HepG2 (cell line): ENCODE measurements around the gene CBLN3. TPM values are rescaled to one million over a fixed set of nuclear protein-coding genes. Genes with fewer than 3 reads are reported as not detected.

ENCODE experiments used
- ASH2L ChIP-seq: fragments of 300-600, 200-600 bp; sonication (generic); IDR thresholded peaks from 2 replicates; pipeline ENCODE4 v1.7.0; 2017; ENCODE audit warnings: low read depth, mild to moderate bottlenecking, moderate library complexity, mixed read lengths, low read length; ENCODE audit not compliant: insufficient read length
- CHD4 ChIP-seq: fragments of 200-600 bp; sonication (generic); IDR thresholded peaks from 2 replicates; pipeline ENCODE4 v1.7.0; 2017; ENCODE audit warnings: mild to moderate bottlenecking, low read length, borderline replicate concordance
- EHMT2 ChIP-seq: fragments of 200-600 bp; sonication (generic); IDR thresholded peaks from 2 replicates; pipeline ENCODE4 v1.7.0; 2017; ENCODE audit warnings: antibody characterized with exemption, low read depth, low read length, borderline replicate concordance
- GABPA ChIP-seq, 2 experiments: IDR thresholded peaks; 2 replicates each; pipeline ENCODE4 v1.6.1; 2011 to 2016; ENCODE audit warnings: low read depth in 2 of 2, low read length in 1 of 2, missing biosample characterization in 1 of 2, missing genetic modification characterization in 1 of 2
- GATAD2A ChIP-seq: IDR thresholded peaks from 2 replicates; pipeline ENCODE4 v1.6.1; 2016
- GTF2F1 ChIP-seq: fragments of 150-350 bp; IDR thresholded peaks from 2 replicates; pipeline ENCODE4 v1.6.1; 2014; ENCODE audit warnings: low read length
- MYNN ChIP-seq: sonication (generic); formaldehyde crosslinking; IDR thresholded peaks from 2 replicates; pipeline ENCODE4 v1.4.0; 2020; ENCODE audit warnings: mild to moderate bottlenecking, low read depth, missing genetic modification reagents
- POGZ ChIP-seq: sonication (generic); formaldehyde crosslinking; IDR thresholded peaks from 2 replicates; pipeline ENCODE4 v1.4.0; 2020; ENCODE audit warnings: mild to moderate bottlenecking, missing genetic modification reagents
- SKIL ChIP-seq: sonication (generic); formaldehyde crosslinking; IDR thresholded peaks from 2 replicates; pipeline ENCODE4 v1.8.0; 2022; ENCODE audit warnings: missing genetic modification reagents, mild to moderate bottlenecking, moderate library complexity, borderline replicate concordance
- SMAD3 ChIP-seq: sonication (generic); formaldehyde crosslinking; IDR thresholded peaks from 2 replicates; pipeline ENCODE4 v1.4.0; 2020; ENCODE audit warnings: missing genetic modification reagents
- SPEN ChIP-seq: sonication (generic); formaldehyde crosslinking; IDR thresholded peaks from 2 replicates; pipeline ENCODE4 v1.5.1; 2020; ENCODE audit warnings: low read depth, mild to moderate bottlenecking, missing genetic modification reagents
- WIZ ChIP-seq: sonication (generic); formaldehyde crosslinking; IDR thresholded peaks from 2 replicates; pipeline ENCODE4 v1.5.1; 2020; ENCODE audit warnings: mild to moderate bottlenecking, missing genetic modification reagents
- ZFY ChIP-seq: sonication (generic); formaldehyde crosslinking; IDR thresholded peaks from 2 replicates; pipeline ENCODE4 v1.4.0; 2020; ENCODE audit warnings: missing genetic modification reagents
- ZNF234 ChIP-seq: sonication (generic); formaldehyde crosslinking; conservative IDR thresholded peaks from 2 replicates; pipeline ENCODE4 v1.5.1; 2020; ENCODE audit warnings: mild to moderate bottlenecking, missing genetic modification reagents
- ZNF256 ChIP-seq: sonication (generic); formaldehyde crosslinking; conservative IDR thresholded peaks from 2 replicates; pipeline ENCODE4 v1.4.0; 2020; ENCODE audit warnings: missing genetic modification reagents
- ZNF276 ChIP-seq: sonication (generic); formaldehyde crosslinking; IDR thresholded peaks from 2 replicates; pipeline ENCODE4 v1.4.0; 2020; ENCODE audit warnings: mild to moderate bottlenecking, low read depth, missing genetic modification reagents
- ZNF282 ChIP-seq: fragments of 450-650 bp; IDR thresholded peaks from 2 replicates; pipeline ENCODE4 v1.6.1; 2018; ENCODE audit not compliant: partially characterized antibody
- ZNF335 ChIP-seq: sonication (generic); formaldehyde crosslinking; IDR thresholded peaks from 2 replicates; pipeline ENCODE4 v1.4.0; 2020; ENCODE audit warnings: missing genetic modification reagents
- ZNF644 ChIP-seq: IDR thresholded peaks from 2 replicates; pipeline ENCODE4 v1.6.1; 2016; ENCODE audit warnings: low read depth
- ZNF678 ChIP-seq: sonication (generic); formaldehyde crosslinking; IDR thresholded peaks from 2 replicates; pipeline ENCODE4 v1.4.0; 2020; ENCODE audit warnings: mild to moderate bottlenecking, missing genetic modification reagents
- polyA plus RNA-seq, 8 experiments: library from polyadenylated mRNA; depleted of rRNA in 3 of 8; stranded (reverse) in 7 of 8; unstranded in 1 of 8; fragments of >200 nt; fragmentation: Illumina TruSeq in 4 of 8; extraction: Trizol in 4 of 8; gene quantifications; 2 replicates each; pipeline versions ENCODE4 v1.2.1 to v1.2.3, GENCODE V29; 2011 to 2016; ENCODE audit warnings: low read depth in 4 of 8, missing spikeins in 1 of 8, mixed read lengths in 1 of 8; ENCODE audit not compliant: insufficient read depth in 1 of 8
- total RNA-seq, 5 experiments: library from RNA; depleted of rRNA; stranded (reverse); fragments of >200 nt; fragmentation: Illumina TruSeq; extraction: Trizol; gene quantifications; 2 replicates each; pipeline ENCODE4 v1.2.3, GENCODE V29; 2016; ENCODE audit warnings: low read depth in 1 of 5
- TF ChIP-seq, protein P1 (sequence below), 2 experiments: IDR thresholded peaks; 2 replicates each; pipeline ENCODE4 v1.6.1; 2011 to 2012; ENCODE audit warnings: low read length in 2 of 2, borderline replicate concordance in 1 of 2, low read depth in 1 of 2, mild to moderate bottlenecking in 1 of 2, moderate library complexity in 1 of 2
- TF ChIP-seq, protein P2 (sequence below): sonication (generic); formaldehyde crosslinking; IDR thresholded peaks from 2 replicates; pipeline ENCODE4 v1.8.0; 2022; ENCODE audit warnings: mild to moderate bottlenecking, missing genetic modification reagents, moderate library complexity

Gene CBLN3
- total and polyA plus RNA-seq, 2 of the 13 experiments (the other 11 are each of a cell fraction or from before 2014, with no cell fraction given): 0.66 to 0.98 TPM

GRCh38 chr14:24426912-24427536, 2.4 kb downstream of the CBLN3 start (continued):
- TF ChIP-seq ZNF276 (CRISPR knock-in tag) (peak; percentile 84), WIZ (CRISPR knock-in tag) (no peak; the same call in none of the 2 replicates), POGZ (CRISPR knock-in tag) (peak; percentile 66; the same call in 1 of the 2 replicates), GABPA (IDR thresholded peaks at IDR 0.05; ENCODE audit: low read depth, low read length) (no peak), GABPA (CRISPR knock-in tag; IDR thresholded peaks at IDR 0.05; ENCODE audit: low read depth) (no peak), ZFY (CRISPR knock-in tag) (no peak; the same call in 1 of the 2 replicates), GATAD2A (CRISPR knock-in tag) (peak; percentile 93), ASH2L (peak; percentile 30), SPEN (CRISPR knock-in tag) (peak; percentile 66; the same call in 1 of the 2 replicates), ZNF282 (no peak), MYNN (0 out of 2 replicates have a peak, but pooled peaks have one; percentile 27), ZNF256 (CRISPR knock-in tag) (no peak), CHD4 (no peak), ZNF234 (CRISPR knock-in tag) (no peak), EHMT2 (no peak), GTF2F1 (no peak), SMAD3 (CRISPR knock-in tag) (peak; percentile 59), ZNF335 (peak; percentile 73), ZNF644 (CRISPR knock-in tag) (peak; percentile 85), ZNF678 (CRISPR knock-in tag) (no peak), SKIL (CRISPR knock-in tag) (peak; percentile 13; the same call in 1 of the 2 replicates)
- TF ChIP-seq, protein P1, sequence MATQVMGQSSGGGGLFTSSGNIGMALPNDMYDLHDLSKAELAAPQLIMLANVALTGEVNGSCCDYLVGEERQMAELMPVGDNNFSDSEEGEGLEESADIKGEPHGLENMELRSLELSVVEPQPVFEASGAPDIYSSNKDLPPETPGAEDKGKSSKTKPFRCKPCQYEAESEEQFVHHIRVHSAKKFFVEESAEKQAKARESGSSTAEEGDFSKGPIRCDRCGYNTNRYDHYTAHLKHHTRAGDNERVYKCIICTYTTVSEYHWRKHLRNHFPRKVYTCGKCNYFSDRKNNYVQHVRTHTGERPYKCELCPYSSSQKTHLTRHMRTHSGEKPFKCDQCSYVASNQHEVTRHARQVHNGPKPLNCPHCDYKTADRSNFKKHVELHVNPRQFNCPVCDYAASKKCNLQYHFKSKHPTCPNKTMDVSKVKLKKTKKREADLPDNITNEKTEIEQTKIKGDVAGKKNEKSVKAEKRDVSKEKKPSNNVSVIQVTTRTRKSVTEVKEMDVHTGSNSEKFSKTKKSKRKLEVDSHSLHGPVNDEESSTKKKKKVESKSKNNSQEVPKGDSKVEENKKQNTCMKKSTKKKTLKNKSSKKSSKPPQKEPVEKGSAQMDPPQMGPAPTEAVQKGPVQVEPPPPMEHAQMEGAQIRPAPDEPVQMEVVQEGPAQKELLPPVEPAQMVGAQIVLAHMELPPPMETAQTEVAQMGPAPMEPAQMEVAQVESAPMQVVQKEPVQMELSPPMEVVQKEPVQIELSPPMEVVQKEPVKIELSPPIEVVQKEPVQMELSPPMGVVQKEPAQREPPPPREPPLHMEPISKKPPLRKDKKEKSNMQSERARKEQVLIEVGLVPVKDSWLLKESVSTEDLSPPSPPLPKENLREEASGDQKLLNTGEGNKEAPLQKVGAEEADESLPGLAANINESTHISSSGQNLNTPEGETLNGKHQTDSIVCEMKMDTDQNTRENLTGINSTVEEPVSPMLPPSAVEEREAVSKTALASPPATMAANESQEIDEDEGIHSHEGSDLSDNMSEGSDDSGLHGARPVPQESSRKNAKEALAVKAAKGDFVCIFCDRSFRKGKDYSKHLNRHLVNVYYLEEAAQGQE (IDR thresholded peaks at IDR 0.05; ENCODE audit: borderline replicate concordance in 1 of 2, low read depth in 1 of 2, low read length in 2 of 2): peak in 1 of 2 experiments; percentile 27; a peak in 1 of 4 replicates
- TF ChIP-seq, protein P2, sequence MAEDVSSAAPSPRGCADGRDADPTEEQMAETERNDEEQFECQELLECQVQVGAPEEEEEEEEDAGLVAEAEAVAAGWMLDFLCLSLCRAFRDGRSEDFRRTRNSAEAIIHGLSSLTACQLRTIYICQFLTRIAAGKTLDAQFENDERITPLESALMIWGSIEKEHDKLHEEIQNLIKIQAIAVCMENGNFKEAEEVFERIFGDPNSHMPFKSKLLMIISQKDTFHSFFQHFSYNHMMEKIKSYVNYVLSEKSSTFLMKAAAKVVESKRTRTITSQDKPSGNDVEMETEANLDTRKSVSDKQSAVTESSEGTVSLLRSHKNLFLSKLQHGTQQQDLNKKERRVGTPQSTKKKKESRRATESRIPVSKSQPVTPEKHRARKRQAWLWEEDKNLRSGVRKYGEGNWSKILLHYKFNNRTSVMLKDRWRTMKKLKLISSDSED (CRISPR knock-in tag): no peak
